ENCODE data around the gene ALDH9A1.

The ALDH9A1 gene

DNA sequence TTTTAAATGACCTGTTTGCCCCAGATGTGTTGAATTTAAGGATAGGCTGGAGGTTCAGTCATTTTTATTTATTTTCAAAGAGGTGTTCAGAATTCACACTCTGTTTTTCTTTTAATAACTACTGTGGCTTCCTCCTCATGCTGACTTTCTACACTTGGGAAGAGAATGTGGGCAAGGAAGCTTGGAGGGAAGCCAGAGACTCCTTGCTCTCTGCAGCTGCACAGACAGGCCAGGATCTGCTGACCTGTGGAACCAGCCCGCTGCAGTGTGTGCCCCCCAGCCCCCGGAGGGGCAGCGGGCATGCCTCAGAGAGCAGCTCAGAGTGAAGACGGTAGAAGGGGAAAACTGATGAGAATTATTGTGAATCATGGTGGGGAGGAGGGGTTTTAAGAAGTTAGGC is 50.4 kb downstream of the ALDH9A1 start:
- TF ChIP-seq GLIS3 (CRISPR knock-in tag; IDR thresholded peaks at IDR 0.05) (no peak), TCF4 (CRISPR knock-in tag; IDR thresholded peaks at IDR 0.05; ENCODE audit: borderline replicate concordance) (no peak), ZNF8 (CRISPR knock-in tag; IDR thresholded peaks at IDR 0.05) (no peak)
- no peak for ATAC-seq

DNA sequence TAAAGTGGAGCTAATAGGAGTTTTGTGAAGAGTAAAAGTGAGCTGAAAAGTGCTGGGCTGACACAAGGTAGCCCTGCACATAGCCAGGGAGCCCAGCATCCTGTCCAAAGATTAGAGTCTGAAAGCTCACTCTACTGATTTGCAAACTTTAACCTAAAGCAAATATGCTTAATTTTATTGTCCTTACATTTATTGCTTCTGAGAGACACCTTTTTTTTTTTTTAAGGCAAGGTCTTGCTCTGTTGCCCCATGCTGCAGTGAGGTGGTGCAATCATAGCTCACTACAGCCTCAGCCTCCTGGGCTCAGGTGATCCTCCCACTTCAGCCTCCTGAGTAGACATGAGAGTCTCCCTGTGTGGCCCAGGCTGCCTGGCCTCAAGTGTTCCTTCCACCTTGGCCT is 50.8 kb downstream of the ALDH9A1 start:
- no peak for TF ChIP-seq ZNF565 (CRISPR knock-in tag; conservative IDR thresholded peaks at IDR 0.05; ENCODE audit: low read depth)
- TF ChIP-seq, protein P1, sequence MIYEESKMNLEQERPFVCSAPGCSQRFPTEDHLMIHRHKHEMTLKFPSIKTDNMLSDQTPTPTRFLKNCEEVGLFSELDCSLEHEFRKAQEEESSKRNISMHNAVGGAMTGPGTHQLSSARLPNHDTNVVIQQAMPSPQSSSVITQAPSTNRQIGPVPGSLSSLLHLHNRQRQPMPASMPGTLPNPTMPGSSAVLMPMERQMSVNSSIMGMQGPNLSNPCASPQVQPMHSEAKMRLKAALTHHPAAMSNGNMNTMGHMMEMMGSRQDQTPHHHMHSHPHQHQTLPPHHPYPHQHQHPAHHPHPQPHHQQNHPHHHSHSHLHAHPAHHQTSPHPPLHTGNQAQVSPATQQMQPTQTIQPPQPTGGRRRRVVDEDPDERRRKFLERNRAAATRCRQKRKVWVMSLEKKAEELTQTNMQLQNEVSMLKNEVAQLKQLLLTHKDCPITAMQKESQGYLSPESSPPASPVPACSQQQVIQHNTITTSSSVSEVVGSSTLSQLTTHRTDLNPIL (CRISPR knock-in tag; IDR thresholded peaks at IDR 0.05; ENCODE audit: low read depth) = no peak
- TF ChIP-seq ZC3H10 (CRISPR knock-in tag; IDR thresholded peaks at IDR 0.05) = no peak
- TF ChIP-seq, protein P2, sequence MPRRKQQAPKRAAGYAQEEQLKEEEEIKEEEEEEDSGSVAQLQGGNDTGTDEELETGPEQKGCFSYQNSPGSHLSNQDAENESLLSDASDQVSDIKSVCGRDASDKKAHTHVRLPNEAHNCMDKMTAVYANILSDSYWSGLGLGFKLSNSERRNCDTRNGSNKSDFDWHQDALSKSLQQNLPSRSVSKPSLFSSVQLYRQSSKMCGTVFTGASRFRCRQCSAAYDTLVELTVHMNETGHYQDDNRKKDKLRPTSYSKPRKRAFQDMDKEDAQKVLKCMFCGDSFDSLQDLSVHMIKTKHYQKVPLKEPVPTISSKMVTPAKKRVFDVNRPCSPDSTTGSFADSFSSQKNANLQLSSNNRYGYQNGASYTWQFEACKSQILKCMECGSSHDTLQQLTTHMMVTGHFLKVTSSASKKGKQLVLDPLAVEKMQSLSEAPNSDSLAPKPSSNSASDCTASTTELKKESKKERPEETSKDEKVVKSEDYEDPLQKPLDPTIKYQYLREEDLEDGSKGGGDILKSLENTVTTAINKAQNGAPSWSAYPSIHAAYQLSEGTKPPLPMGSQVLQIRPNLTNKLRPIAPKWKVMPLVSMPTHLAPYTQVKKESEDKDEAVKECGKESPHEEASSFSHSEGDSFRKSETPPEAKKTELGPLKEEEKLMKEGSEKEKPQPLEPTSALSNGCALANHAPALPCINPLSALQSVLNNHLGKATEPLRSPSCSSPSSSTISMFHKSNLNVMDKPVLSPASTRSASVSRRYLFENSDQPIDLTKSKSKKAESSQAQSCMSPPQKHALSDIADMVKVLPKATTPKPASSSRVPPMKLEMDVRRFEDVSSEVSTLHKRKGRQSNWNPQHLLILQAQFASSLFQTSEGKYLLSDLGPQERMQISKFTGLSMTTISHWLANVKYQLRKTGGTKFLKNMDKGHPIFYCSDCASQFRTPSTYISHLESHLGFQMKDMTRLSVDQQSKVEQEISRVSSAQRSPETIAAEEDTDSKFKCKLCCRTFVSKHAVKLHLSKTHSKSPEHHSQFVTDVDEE (CRISPR knock-in tag; IDR thresholded peaks at IDR 0.05) = no peak
- TF ChIP-seq ZNF8 (CRISPR knock-in tag; IDR thresholded peaks at IDR 0.05) = no peak
- no peak for TF ChIP-seq BACH2 (CRISPR knock-in tag; IDR thresholded peaks at IDR 0.05; ENCODE audit: borderline replicate concordance)
- no peak for TF ChIP-seq ZNF70 (CRISPR knock-in tag; IDR thresholded peaks at IDR 0.05)
- TF ChIP-seq SNAI2 (CRISPR knock-in tag; IDR thresholded peaks at IDR 0.05) = no peak
- no peak for ATAC-seq

DNA sequence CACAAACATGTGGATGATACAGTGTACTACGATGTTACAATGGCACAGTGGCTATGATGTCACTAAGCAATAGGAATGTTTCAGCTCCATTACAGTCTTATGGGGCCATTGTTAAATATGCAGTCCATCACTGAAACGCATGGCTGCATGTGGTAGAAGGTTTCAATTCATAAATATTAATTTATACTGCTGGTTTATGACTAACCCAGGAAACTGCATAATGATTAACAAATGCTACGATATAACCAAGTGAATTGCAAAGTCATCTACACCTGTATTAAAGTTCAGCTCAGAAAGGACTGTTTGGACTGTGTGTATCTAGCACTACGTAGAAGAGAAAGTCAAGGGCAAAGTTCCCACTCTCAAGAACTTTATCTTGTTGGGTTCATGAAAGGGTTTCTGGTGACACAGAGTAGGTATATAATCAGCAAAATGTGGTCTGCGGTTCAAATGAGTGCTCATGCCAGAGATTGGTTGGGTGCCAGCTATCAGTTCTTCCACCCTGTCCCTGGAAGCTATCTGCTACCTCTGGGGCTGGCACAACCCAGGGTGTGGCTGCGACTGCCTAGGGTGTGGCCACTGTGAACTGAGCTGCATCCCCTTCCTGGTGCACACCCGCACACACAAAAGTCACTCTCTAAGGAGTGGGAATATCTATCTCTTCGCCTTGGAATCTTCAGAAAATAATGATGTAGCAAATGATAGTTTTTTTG is 52.6 kb downstream of the ALDH9A1 start:
- peak; percentile 30; the same call in 2 of the 3 replicates for ATAC-seq

More for the DNA sequence above, 52.6 kb downstream of the ALDH9A1 start:
- TF ChIP-seq ZFP3 (CRISPR knock-in tag; IDR thresholded peaks at IDR 0.05) (no peak), ARNTL (CRISPR knock-in tag; IDR thresholded peaks at IDR 0.05; ENCODE audit: borderline replicate concordance, low read depth) (no peak), TOX (CRISPR knock-in tag; IDR thresholded peaks at IDR 0.05; ENCODE audit: borderline replicate concordance) (no peak), ZC3H10 (CRISPR knock-in tag; IDR thresholded peaks at IDR 0.05) (no peak), OSR1 (CRISPR knock-in tag; IDR thresholded peaks at IDR 0.05) (no peak), ZNF565 (CRISPR knock-in tag; conservative IDR thresholded peaks at IDR 0.05; ENCODE audit: low read depth) (no peak), RARB (CRISPR knock-in tag; IDR thresholded peaks at IDR 0.05) (no peak), ESRRG (CRISPR knock-in tag; IDR thresholded peaks at IDR 0.05) (no peak), ISL1 (CRISPR knock-in tag; IDR thresholded peaks at IDR 0.05) (no peak), ZNF8 (CRISPR knock-in tag; IDR thresholded peaks at IDR 0.05) (no peak), PPARA (CRISPR knock-in tag; IDR thresholded peaks at IDR 0.05; ENCODE audit: borderline replicate concordance) (no peak), ZFP30 (CRISPR knock-in tag; IDR thresholded peaks at IDR 0.05) (no peak), TCF4 (CRISPR knock-in tag; IDR thresholded peaks at IDR 0.05; ENCODE audit: borderline replicate concordance) (no peak)
- TF ChIP-seq, protein P3, sequence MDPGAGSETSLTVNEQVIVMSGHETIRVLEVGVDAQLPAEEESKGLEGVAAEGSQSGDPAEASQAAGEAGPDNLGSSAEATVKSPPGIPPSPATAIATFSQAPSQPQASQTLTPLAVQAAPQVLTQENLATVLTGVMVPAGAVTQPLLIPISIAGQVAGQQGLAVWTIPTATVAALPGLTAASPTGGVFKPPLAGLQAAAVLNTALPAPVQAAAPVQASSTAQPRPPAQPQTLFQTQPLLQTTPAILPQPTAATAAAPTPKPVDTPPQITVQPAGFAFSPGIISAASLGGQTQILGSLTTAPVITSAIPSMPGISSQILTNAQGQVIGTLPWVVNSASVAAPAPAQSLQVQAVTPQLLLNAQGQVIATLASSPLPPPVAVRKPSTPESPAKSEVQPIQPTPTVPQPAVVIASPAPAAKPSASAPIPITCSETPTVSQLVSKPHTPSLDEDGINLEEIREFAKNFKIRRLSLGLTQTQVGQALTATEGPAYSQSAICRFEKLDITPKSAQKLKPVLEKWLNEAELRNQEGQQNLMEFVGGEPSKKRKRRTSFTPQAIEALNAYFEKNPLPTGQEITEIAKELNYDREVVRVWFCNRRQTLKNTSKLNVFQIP (CRISPR knock-in tag; IDR thresholded peaks at IDR 0.05; ENCODE audit: borderline replicate concordance, low read depth) = no peak
- TF ChIP-seq, protein P2 (CRISPR knock-in tag; IDR thresholded peaks at IDR 0.05) = no peak
- TF ChIP-seq, protein P4, sequence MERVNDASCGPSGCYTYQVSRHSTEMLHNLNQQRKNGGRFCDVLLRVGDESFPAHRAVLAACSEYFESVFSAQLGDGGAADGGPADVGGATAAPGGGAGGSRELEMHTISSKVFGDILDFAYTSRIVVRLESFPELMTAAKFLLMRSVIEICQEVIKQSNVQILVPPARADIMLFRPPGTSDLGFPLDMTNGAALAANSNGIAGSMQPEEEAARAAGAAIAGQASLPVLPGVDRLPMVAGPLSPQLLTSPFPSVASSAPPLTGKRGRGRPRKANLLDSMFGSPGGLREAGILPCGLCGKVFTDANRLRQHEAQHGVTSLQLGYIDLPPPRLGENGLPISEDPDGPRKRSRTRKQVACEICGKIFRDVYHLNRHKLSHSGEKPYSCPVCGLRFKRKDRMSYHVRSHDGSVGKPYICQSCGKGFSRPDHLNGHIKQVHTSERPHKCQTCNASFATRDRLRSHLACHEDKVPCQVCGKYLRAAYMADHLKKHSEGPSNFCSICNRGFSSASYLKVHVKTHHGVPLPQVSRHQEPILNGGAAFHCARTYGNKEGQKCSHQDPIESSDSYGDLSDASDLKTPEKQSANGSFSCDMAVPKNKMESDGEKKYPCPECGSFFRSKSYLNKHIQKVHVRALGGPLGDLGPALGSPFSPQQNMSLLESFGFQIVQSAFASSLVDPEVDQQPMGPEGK (CRISPR knock-in tag; IDR thresholded peaks at IDR 0.05; ENCODE audit: borderline replicate concordance) = no peak
- TF ChIP-seq, protein P5, sequence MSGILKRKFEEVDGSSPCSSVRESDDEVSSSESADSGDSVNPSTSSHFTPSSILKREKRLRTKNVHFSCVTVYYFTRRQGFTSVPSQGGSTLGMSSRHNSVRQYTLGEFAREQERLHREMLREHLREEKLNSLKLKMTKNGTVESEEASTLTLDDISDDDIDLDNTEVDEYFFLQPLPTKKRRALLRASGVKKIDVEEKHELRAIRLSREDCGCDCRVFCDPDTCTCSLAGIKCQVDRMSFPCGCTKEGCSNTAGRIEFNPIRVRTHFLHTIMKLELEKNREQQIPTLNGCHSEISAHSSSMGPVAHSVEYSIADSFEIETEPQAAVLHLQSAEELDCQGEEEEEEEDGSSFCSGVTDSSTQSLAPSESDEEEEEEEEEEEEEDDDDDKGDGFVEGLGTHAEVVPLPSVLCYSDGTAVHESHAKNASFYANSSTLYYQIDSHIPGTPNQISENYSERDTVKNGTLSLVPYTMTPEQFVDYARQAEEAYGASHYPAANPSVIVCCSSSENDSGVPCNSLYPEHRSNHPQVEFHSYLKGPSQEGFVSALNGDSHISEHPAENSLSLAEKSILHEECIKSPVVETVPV (CRISPR knock-in tag; IDR thresholded peaks at IDR 0.05) = no peak
